Fibroblast of skin of left quadriceps (primary cell): Measurements from ENCODE around the gene TMEM267.
"Not testable (repeated sequence)": the region's sequence is repeated elsewhere in the genome, so short reads cannot be mapped to it uniquely, and the experiment has no call there.

ENCODE experiments used
- DNase-seq, 2 experiments: peaks; one replicate each; pipeline ENCODE4 v3.0.0-alpha.2; 2013; ENCODE audit warnings: low read depth in 2 of 2

Gene TMEM267

DNA sequence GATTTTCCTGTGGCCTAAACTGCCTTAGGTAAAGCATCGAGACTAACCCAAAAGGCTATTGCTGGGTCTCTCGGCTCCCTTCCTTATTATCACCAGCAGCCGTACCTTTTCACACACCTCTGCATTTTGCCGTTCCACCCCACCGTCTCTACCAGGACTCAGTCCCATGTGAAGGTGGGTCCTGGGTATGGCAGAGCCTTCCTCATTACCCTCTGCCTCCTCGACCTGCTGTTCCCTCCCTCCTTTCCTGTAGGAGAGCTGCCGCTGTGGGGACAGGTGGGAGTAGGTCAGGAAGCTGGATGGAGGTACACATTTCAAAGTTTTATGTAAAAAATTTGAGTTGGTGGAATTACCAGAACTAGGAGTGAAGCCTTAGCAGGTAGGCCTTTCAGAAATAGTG, 73.3 kb downstream of the TMEM267 start:
- no peak for DNase-seq

GRCh38 chr5:43409809-43410271, 73.8 kb downstream of the TMEM267 start:
- DNase-seq, result no peak

GRCh38 chr5:43402524-43403066, 81.1 kb downstream of the TMEM267 start:
- not testable (repeated sequence) for DNase-seq

DNA sequence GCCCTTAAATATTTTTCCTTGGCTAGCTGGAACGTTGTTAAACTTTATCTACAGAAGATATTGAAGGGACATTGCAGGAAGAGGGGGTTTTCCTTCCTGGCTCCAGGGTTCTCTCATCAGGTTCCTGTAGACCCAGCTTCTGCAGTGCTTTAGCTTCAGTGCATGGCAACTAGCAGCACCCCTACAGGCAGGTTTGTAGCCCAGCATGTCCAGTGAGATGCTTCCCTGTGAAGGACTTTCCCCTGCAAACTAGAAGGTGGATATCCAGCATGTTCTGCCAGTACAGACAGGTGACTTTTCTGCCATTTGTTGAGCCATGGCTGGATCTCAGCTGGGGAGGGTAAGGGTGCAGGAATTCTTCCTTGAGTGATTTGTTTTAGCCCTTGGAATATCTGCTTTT, 81.8 kb downstream of the TMEM267 start:
- no peak for DNase-seq

GRCh38 chr5:43400082-43400481, 83.6 kb downstream of the TMEM267 start:
- no peak for DNase-seq

DNA sequence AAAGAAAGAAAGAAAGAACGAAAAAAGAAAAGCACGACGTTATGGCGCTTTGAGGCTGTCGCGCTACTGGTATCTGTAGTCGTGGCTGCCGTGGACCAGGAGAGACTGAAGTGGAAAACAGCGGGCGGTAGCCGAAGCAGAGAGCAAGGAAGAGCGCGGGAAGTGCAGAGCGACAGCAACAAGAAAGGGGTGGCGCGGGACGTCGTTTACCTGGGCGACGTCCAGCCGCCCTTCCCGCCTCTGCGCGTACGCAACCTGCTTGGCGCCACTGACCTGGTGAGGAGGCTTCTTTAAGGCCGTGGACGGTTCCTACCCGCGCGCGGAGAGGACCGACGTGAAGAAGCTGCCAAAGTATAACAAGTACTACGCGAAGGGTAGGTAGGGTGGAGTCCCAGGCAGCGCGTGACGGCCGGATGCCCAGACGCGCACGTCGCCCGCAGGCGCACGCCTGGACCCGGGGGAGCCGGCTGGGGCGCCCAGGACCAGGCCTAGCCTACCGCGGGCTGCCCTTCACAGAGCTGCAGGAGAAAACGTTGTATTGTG, 86.8 kb downstream of the TMEM267 start:
- DNase-seq, result no peak
